ENCODE measurements around the gene FRAT2. TPM values are rescaled to one million over a fixed set of nuclear protein-coding genes. Genes with fewer than 3 reads are reported as not detected.

FRAT2 gene
- total RNA-seq, 2 donors from 2014 or later, result 5.9 to 8.7 TPM

- Histone ChIP-seq H3K4me3 (no peak overlapping the region), H3K36me3 (peaks cover 49% of the 10 kb centered on the region), H3K9me3 (no peaks in the 10 kb centered on the region), H3K27ac (no peak overlapping the region), H3K27me3 (no peaks in the 10 kb centered on the region), H3K4me1 (peaks cover 0 to 4% of the 10 kb centered on the region in 2 donors)
- TF ChIP-seq CTCF (IDR thresholded peaks at IDR 0.05), result no peak
- DNase-seq (ENCODE audit: low spot score), result no peak
Measured at GRCh38 chr10:97361537-97361901, 27.0 kb upstream of the FRAT2 start.

DNA sequence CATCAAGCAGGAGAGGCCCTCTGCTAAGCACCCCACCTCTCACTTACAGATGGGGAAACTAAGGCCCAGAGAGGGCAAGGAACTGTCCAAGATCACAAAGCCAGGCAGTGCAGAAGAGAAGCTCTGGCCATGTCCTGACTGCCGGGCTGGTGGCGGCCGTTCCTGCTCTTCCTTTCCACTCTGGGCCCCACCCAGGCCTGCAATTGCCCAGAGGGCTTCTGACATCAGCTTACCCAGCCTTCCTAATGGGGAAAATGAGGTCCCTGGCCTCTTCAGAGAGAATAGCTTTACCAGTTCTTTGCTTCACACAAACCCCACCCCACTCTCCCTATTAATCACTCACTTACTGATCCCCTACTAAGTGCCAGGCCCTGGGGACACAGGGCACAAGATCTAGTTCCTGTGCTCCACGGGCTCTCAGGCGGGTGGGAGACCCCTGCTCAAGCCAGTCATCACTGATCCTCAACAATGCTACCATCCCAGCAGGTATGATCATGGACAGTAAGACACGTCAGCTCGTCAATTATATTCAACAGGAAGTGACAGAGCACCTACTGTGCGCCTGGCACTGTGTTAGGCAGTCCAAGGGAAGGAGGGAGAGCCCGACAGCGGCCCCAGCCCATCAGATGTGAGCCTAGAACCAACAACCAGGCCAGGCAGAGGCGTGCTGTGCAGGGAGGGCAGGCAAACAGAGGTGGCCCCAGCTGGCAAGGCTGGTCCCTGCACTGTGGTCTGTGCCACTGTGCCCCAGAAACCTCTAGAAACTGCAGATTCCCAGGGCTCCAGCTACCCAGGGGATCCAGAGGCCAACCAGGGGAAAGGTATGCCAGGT, 26.4 kb upstream of the FRAT2 start:
- Histone ChIP-seq H3K4me3 (no peak overlapping the region), H3K27ac (no peak overlapping the region)

DNA sequence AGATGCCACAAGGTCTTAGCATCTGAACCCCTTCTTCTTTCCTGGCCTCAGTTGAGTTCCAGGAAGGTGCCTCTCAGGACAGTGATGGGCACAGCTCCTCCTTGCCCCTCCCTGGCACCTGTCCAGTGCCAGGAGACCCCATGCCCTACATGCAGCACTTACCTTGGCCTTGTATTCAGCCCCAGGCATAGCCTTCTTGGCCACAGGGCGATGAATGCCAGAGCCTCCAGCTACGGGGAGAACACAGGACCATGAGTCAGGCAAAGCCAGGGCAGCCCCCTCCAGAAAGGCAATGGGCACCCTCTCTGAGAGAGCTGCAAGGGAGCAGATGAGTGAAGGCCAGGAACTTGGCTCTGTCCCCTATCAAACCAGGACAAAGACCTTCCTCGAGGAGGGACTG, 24.3 kb upstream of the FRAT2 start:
- no peaks in the 10 kb centered on the region for H3K9me3 ChIP-seq
- H3K27me3 ChIP-seq, result no peaks in the 10 kb centered on the region
- DNase-seq (ENCODE audit: low spot score), result no peak
- H3K36me3 ChIP-seq, result peaks cover 31% of the 10 kb centered on the region
- H3K4me1 ChIP-seq, result peaks cover 0 to 12% of the 10 kb centered on the region in 2 donors
- TF ChIP-seq CTCF (IDR thresholded peaks at IDR 0.05), result no peak
- H3K27ac ChIP-seq, result no peak overlapping the region
- H3K4me3 ChIP-seq, result no peak overlapping the region

More for the DNA sequence above, 26.4 kb upstream of the FRAT2 start:
- Histone ChIP-seq H3K4me1 (peaks cover 0 to 9% of the 10 kb centered on the region in 2 donors), H3K36me3 (peaks cover 46% of the 10 kb centered on the region), H3K27me3 (no peaks in the 10 kb centered on the region), H3K9me3 (no peaks in the 10 kb centered on the region)
- no peak for TF ChIP-seq CTCF (IDR thresholded peaks at IDR 0.05)
- DNase-seq (ENCODE audit: low spot score), result no peak

GRCh38 chr10:97358349-97358748, 23.8 kb upstream of the FRAT2 start:
- peaks cover 29% of the 10 kb centered on the region for H3K36me3 ChIP-seq
- TF ChIP-seq CTCF (IDR thresholded peaks at IDR 0.05), result no peak
- no peak overlapping the region for H3K4me3 ChIP-seq

DNA sequence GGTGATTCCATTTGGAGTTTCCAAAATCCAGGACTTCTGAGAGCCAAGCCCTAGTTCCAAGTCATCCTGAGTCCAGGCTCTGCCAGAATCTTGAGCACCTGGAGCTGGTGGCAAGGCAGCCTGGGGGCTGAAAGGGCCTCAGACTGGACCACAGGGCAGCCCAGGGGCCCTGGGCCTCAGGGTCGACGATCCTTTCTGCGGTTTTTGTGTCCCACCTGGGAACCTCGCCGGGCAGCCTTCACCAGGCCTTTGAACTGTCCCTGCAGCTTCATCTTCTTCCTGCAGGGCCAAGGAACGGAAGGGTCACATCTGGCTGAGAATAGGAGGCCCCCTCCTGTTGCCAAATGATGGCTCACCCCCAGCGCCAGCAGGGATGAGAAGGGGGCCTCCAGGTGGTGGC, 22.4 kb upstream of the FRAT2 start:
- TF ChIP-seq CTCF (IDR thresholded peaks at IDR 0.05), result no peak
- Histone ChIP-seq H3K4me1 (peaks cover 0 to 12% of the 10 kb centered on the region in 2 donors), H3K36me3 (peaks cover 29% of the 10 kb centered on the region), H3K27me3 (no peaks in the 10 kb centered on the region), H3K4me3 (no peak overlapping the region), H3K27ac (no peak overlapping the region), H3K9me3 (no peaks in the 10 kb centered on the region)
- no peak for DNase-seq (ENCODE audit: low spot score)

More at GRCh38 chr10:97358349-97358748, 23.8 kb upstream of the FRAT2 start:
- no peak for DNase-seq (ENCODE audit: low spot score)
- no peaks in the 10 kb centered on the region for H3K27me3 ChIP-seq
- H3K4me1 ChIP-seq, result peaks cover 0 to 12% of the 10 kb centered on the region in 2 donors
- H3K9me3 ChIP-seq, result no peaks in the 10 kb centered on the region
- H3K27ac ChIP-seq, result no peak overlapping the region

Measured in right atrium auricular region (tissue), 2 donors.